T47D (cell line): ENCODE measurements around the gene PLIN5.
"Not testable (repeated sequence)": the region's sequence is repeated elsewhere in the genome, so short reads cannot be mapped to it uniquely, and the experiment has no call there.

Experiments used
- DNase-seq, 2 experiments: peaks; one replicate each; pipeline versions ENCODE4 v3.0.0 to v3.0.0-alpha.2; 2011 to 2012; ENCODE audit warnings: low read depth in 1 of 2, low spot score in 1 of 2
- JUND ChIP-seq: IDR thresholded peaks from 2 replicates; pipeline ENCODE4 v1.6.1; 2012; ENCODE audit warnings: low read depth
- in situ Hi-C: cut with HindIII; loops from 2 replicates; pipeline ENCODE4 v1.10.0; 2016; ENCODE audit warnings: low sequenced_read_pairs, low pct_unique_long_range_greater_than_20kb

The PLIN5 gene

DNA sequence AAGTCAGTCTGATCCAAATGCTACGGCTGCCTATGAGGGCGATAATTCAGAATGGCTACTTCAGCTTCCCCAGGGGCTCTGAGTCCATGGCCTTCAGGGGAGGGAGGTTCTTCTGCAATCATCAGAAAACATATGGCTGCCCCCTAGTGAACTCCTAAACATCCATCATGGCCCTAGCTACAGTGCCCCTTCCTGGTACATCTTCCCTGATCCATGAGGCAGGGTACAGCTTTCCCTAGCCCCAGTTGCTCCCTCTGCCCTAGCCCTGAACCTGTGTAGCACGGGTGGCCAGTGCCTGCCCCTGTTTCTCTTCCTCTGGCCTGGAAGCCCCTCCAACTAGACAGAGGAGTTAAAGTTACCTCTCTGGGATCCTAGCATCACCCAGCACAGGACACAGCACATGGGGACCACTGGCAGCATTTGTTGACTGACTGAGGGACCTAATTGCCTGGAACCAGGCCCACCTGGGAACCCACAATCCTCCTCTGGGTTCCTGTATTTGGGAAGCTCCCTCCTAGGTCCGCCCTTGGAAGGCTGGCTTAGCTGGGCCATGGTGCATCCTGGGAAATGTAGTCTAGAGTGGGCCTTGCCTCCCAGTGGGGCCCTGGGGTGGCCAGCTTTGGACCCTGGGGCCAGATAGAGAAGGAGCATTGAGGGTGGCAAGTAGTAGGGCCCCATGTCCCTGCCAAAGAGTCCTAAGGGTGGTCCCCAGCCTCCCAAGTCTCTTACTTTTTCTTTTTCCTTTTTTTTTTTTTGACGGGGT, 42.2 kb upstream of the PLIN5 start:
- peak in 1 of 2 experiments; percentile 57 for DNase-seq
- TF ChIP-seq JUND: no peak
- in situ Hi-C loops: no loop called here

DNA sequence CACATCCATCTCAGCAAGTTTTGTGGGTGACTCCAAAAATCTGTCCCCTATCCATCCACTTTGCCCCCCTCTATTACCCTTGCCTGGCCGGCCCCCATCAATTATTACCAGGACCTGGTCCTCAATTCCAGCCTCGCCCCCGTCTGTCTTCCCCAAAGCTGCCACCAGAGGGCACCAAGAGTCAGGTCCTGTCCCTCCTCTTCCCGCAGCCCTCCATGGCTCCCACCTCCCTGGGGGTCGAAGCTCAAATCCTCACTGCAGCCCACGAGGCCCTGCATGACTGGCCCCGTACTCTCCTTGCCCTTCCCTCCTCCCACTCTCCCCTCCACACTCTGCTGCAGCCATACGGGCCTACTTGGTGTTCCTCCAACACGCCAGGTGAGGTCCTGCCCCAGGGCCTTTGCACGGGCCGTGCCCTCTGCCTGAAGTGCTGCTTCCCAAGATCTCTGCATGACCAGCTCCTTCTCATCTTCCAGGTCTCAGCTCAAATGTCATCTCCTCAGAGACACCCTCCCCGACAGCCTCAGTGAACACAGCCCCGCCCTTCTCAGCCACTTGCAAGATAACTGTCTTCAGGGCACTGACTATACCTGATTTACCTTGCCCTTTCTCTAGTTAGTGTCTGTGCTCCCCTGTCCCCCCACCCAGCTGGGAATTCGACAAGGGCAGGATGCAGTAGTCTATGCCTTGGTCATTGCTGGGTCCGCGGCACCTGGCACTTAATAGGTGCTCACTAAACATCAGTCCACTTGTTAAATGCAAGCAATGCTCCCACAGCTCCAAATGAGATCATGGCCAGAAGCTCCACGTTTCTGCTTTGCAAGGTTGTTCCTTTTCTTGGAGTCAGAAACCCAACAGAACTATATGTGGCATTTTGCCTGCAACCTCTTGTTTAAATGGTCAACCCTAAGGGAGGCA, 41.3 kb upstream of the PLIN5 start:
- peak; percentile 37 to 53 for DNase-seq
- TF ChIP-seq JUND: no peak
- in situ Hi-C loops: no loop called here

GRCh38 chr19:4575267-4576015, 40.4 kb upstream of the PLIN5 start:
- in situ Hi-C loops: no loop called here
- TF ChIP-seq JUND: no peak
- DNase-seq: no peak

DNA sequence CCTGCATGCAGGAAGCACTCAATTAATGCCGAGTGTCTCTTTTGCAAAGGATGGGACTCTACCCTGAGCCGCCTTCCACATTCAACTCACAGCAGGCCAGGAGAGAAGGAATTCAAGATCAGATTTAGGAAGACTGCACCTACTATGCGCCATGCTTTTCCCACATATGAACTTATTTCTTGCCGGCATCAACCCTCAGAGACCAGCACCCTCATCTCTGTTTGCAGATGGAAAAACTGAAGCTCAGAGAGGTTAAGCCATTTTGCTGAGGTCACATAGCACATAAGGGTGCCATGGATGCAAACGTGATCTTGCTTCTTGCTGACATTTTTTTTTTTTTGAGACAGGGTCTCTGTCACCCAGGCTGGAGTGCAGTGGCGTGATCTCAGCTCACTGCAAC, 38.7 kb upstream of the PLIN5 start:
- in situ Hi-C loops: no loop called here
- TF ChIP-seq JUND: no peak
- DNase-seq: no peak

GRCh38 chr19:4571305-4571917, 36.4 kb upstream of the PLIN5 start:
- TF ChIP-seq JUND: no peak
- DNase-seq: no peak
- in situ Hi-C loops: no loop called here

GRCh38 chr19:4570916-4571304, 35.9 kb upstream of the PLIN5 start:
- in situ Hi-C loops: no loop called here
- no peak for TF ChIP-seq JUND
- DNase-seq: no peak

- no peak for TF ChIP-seq JUND
- in situ Hi-C loops: no loop called here
- DNase-seq: no peak
Observed at GRCh38 chr19:4570402-4570801, 35.4 kb upstream of the PLIN5 start.

- in situ Hi-C loops: no loop called here
- no peak for TF ChIP-seq JUND
- DNase-seq: no peak
Observed at GRCh38 chr19:4568886-4569285, 33.9 kb upstream of the PLIN5 start.

DNA sequence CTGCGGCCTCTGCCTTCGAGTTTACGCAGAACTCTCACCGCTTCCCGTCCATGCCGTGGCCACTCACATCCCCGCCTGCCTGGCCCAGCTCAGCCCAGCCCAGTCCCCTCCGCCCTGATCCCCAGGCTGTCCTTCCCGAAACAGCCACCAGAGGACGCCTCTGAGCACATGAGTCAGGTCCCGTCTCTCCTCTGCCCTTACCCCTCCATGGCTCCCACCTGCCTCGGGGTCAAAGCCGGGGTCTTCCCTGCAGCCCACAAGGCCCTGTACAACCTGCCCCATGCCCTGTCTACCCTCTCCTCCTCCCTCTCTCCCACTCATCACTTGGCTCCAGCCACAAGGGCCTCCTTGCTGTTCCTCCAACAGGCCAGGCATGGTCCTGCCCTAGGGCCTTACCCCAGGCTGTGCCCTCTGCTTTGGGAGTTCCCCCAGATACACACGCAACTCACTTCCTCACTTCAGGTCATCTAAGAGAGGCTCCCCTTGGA, 32.6 kb upstream of the PLIN5 start:
- in situ Hi-C loops: no loop called here

GRCh38 chr19:4566402-4567051, 31.5 kb upstream of the PLIN5 start:
- in situ Hi-C loops: no loop called here
- no peak for TF ChIP-seq JUND
- DNase-seq: no peak

More for the DNA sequence above, 32.6 kb upstream of the PLIN5 start:
- no peak for TF ChIP-seq JUND
- peak in 1 of 2 experiments; percentile 68 for DNase-seq

- in situ Hi-C loops, DNase-seq: not testable (repeated sequence)
Observed at GRCh38 chr19:4563562-4563961, 28.5 kb upstream of the PLIN5 start.

DNA sequence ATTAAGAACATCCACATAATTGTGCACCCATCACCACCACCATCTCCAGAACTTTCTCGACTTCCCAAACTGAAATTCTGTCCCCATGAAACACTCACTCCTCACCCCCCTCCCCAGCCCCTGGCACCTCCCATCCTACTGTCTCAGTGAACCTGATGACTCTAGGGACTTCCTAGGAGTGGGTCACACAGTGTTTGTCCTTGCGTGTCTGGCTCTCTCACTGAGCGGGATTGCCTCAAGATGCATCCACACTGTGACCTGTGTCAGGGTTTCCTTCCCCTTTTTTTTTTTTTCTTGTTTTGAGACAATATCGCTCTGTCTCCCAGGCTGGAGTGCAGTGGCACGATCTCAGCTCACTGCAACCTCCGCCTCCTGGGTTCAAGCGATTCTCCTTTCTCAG, 27.1 kb upstream of the PLIN5 start:
- in situ Hi-C loops, DNase-seq: not testable (repeated sequence)
